Erythroblast (primary cell): ENCODE results near the gene NKAIN2.

Experiments used
- GATA1 ChIP-seq: IDR thresholded peaks from 2 replicates; pipeline ENCODE4 v1.6.1; 2011; ENCODE audit warnings: low read depth, mild to moderate bottlenecking, control low read depth, low read length, moderate library complexity
- POLR2A ChIP-seq: IDR thresholded peaks from 2 replicates; pipeline ENCODE4 v1.6.1; 2011; ENCODE audit warnings: mild to moderate bottlenecking, low read length

DNA sequence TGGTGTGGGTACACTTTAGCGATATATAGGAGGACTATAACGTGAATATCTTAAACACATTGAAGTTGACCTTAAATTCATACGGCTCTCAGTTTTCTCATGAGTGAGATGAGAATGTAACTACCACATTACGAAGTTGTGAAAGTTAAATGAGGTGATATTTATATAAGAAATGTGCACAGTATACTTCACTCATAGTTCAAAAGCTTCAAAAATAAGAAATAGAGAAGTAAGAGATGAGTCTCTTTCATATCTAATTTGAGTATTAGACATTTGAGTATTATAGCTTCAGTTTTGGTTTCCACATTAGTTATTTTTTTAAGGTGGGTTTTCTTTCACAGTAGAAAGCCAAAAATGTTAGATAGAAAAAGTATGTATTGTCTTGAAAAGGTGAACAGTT, 183.3 kb downstream of the NKAIN2 start:
- TF ChIP-seq POLR2A: no peak
- TF ChIP-seq GATA1: no peak
